Esophagus squamous epithelium (tissue), 5 donors: ENCODE measurements around the gene PHLPP1. TPM values are rescaled to one million over a fixed set of nuclear protein-coding genes. Genes with fewer than 3 reads are reported as not detected.

Source experiments
- DNase-seq: peaks from one replicate; lab custom pipeline; 2025; lab: John Stamatoyannopoulos, UW
- H3K27ac ChIP-seq, 4 donors: fragments of 200-600 bp; sonication (generic); one replicate each; pipeline ENCODE4 v1.5.1; 2016 to 2019; ENCODE audit warnings: mild to moderate bottlenecking in 1 of 4
- H3K27me3 ChIP-seq, 4 donors: fragments of 200-600 bp; sonication (generic); 1 replicate in 3 of 4; 2 replicates in 1 of 4; pipeline versions ENCODE4 v1.5.1 to v1.6.0; 2017 to 2021; ENCODE audit warnings: antibody characterized with exemption in 1 of 4
- H3K36me3 ChIP-seq, 3 donors: fragments of 200-600 bp; sonication (generic); one replicate each; pipeline ENCODE4 v1.5.1; 2016 to 2019
- H3K4me1 ChIP-seq, 3 donors: fragments of 200-600 bp; sonication (generic); one replicate each; pipeline ENCODE4 v1.5.1; 2017 to 2019
- H3K4me3 ChIP-seq, 4 donors: fragments of 200-600 bp; sonication (generic); 1 replicate in 3 of 4; 2 replicates in 1 of 4; pipeline ENCODE4 v1.5.1; 2016 to 2019; ENCODE audit warnings: mild to moderate bottlenecking in 2 of 4, moderate library complexity in 1 of 4
- H3K9me3 ChIP-seq, 3 donors: fragments of 200-600 bp; sonication (generic); one replicate each; pipeline ENCODE4 v1.5.1; 2016 to 2019
- CTCF ChIP-seq, 6 experiments: fragments of 450-650 bp in 4 of 6; fragments of 200-600 bp in 2 of 6; sonication (generic) in 2 of 6; IDR thresholded peaks; one replicate each; pipeline ENCODE4 v1.5.1; 2016 to 2019; ENCODE audit warnings: antibody characterized with exemption in 6 of 6, mild to moderate bottlenecking in 4 of 6, moderate library complexity in 4 of 6
- POLR2A ChIP-seq, 4 donors: fragments of 450-650 bp; IDR thresholded peaks; one replicate each; pipeline ENCODE4 v1.6.1; 2017; ENCODE audit warnings: antibody characterized with exemption in 4 of 4, mild to moderate bottlenecking in 4 of 4, moderate library complexity in 3 of 4
- WGBS, 2 donors: methylation state at CpG; one replicate each; pipeline ENCODE4 v1.1.5; 2018; 5-methylcytosine and 5-hydroxymethylcytosine counted together
- intact Hi-C: fragments of 100-400 bp; cut with DNase I; formaldehyde crosslinking; loops from one replicate; pipeline ENCODE4 v1.15.0; 2022
- total RNA-seq, 4 donors: library from RNA; depleted of rRNA; stranded (reverse); fragments of >200 nt; gene quantifications; one replicate each; pipeline ENCODE4 v1.1.0, GENCODE V29; 2016
- donor health status: DM: yes; HTN: yes; CAD: no.

Gene PHLPP1
- total RNA-seq, 4 donors from 2014 or later = 10.1 to 16.6 (median 14.9) TPM

- DNase-seq = no peak
- no peak for TF ChIP-seq CTCF (IDR thresholded peaks at IDR 0.05)
- TF ChIP-seq POLR2A (IDR thresholded peaks at IDR 0.05) = no peak
- Histone ChIP-seq H3K36me3 (no peaks in the 10 kb centered on the region), H3K4me1 (no peaks in the 10 kb centered on the region), H3K4me3 (no peak overlapping the region), H3K9me3 (no peaks in the 10 kb centered on the region), H3K27me3 (peaks cover 0 to 11% (median 0%) of the 10 kb centered on the region in 4 donors), H3K27ac (no peak overlapping the region)
- intact Hi-C loops = no loop called here
- 90 to 97% methylated on average over 4 to 15 of the region's 18 CpGs for WGBS, 2 donors
Measured at GRCh38 chr18:62991959-62992358, 276.6 kb downstream of the PHLPP1 start.

GRCh38 chr18:62992877-62993365, 277.6 kb downstream of the PHLPP1 start:
- DNase-seq = no peak
- TF ChIP-seq CTCF (IDR thresholded peaks at IDR 0.05) (no peak), POLR2A (IDR thresholded peaks at IDR 0.05) (no peak)
- intact Hi-C loops = no loop called here
- Histone ChIP-seq H3K27ac (no peak overlapping the region), H3K4me3 (no peak overlapping the region), H3K27me3 (peaks cover 0 to 11% (median 0%) of the 10 kb centered on the region in 4 donors), H3K4me1 (no peaks in the 10 kb centered on the region), H3K36me3 (no peaks in the 10 kb centered on the region), H3K9me3 (no peaks in the 10 kb centered on the region)
- 74 to 83% methylated on average over 3 to 6 of the region's 6 CpGs for whole genome bisulfite sequencing, 2 donors

- peaks cover 0 to 14% (median 0%) of the 10 kb centered on the region in 3 donors for H3K4me1 ChIP-seq
- H3K27ac ChIP-seq = no peak overlapping the region
- peaks cover 0 to 11% (median 0%) of the 10 kb centered on the region in 4 donors for H3K27me3 ChIP-seq
- H3K36me3 ChIP-seq = no peaks in the 10 kb centered on the region
- H3K9me3 ChIP-seq = no peaks in the 10 kb centered on the region
- intact Hi-C loops = no loop called here
- TF ChIP-seq CTCF (IDR thresholded peaks at IDR 0.05) (no peak), POLR2A (IDR thresholded peaks at IDR 0.05) (no peak)
- 85 to 90% methylated on average over 7 of the region's 9 CpGs for WGBS, 2 donors
- no peak overlapping the region for H3K4me3 ChIP-seq
- DNase-seq = no peak
Measured at GRCh38 chr18:62996566-62996965, 281.2 kb downstream of the PHLPP1 start.

GRCh38 chr18:62997076-62997475, 281.7 kb downstream of the PHLPP1 start:
- Histone ChIP-seq H3K4me3 (no peak overlapping the region), H3K27me3 (peaks cover 0 to 9% (median 0%) of the 10 kb centered on the region in 4 donors), H3K4me1 (peaks cover 0 to 14% (median 0%) of the 10 kb centered on the region in 3 donors), H3K36me3 (no peaks in the 10 kb centered on the region), H3K9me3 (no peaks in the 10 kb centered on the region), H3K27ac (no peak overlapping the region)
- intact Hi-C loops = no loop called here
- WGBS, 2 donors = 67 to 81% methylated on average over 4 of the region's 4 CpGs
- no peak for TF ChIP-seq POLR2A (IDR thresholded peaks at IDR 0.05)
- DNase-seq = no peak

GRCh38 chr18:62998443-62998842, 283.1 kb downstream of the PHLPP1 start:
- DNase-seq = no peak
- no peak overlapping the region for H3K27ac ChIP-seq
- intact Hi-C loops = no loop called here
- WGBS, 2 donors = 90 to 91% methylated on average over 7 of the region's 7 CpGs
- no peak overlapping the region for H3K4me3 ChIP-seq
- no peaks in the 10 kb centered on the region for H3K36me3 ChIP-seq
- H3K27me3 ChIP-seq = peaks cover 0 to 6% (median 0%) of the 10 kb centered on the region in 4 donors
- peaks cover 0 to 14% (median 0%) of the 10 kb centered on the region in 3 donors for H3K4me1 ChIP-seq
- no peaks in the 10 kb centered on the region for H3K9me3 ChIP-seq
- TF ChIP-seq POLR2A (IDR thresholded peaks at IDR 0.05) (no peak), CTCF (IDR thresholded peaks at IDR 0.05) (no peak)
